Stomach (tissue), 9 donors: ENCODE measurements around the gene RFT1. TPM values are rescaled to one million over a fixed set of nuclear protein-coding genes. Genes with fewer than 3 reads are reported as not detected.

ENCODE experiments used
- DNase-seq, 2 donors: peaks; one replicate each; pipeline versions ENCODE4 v3.0.0 to v3.0.0-alpha.2; 2013 to 2019
- H3K27ac ChIP-seq, 5 donors: fragments of 200-600 bp in 4 of 5; sonication (generic) in 4 of 5; one replicate each; pipeline ENCODE4 v1.5.1; 2013 to 2019; ENCODE audit warnings: mild to moderate bottlenecking in 1 of 5, moderate library complexity in 1 of 5
- H3K27me3 ChIP-seq, 3 donors: fragments of 200-600 bp; sonication (generic); one replicate each; pipeline ENCODE4 v1.5.1; 2017 to 2019; ENCODE audit warnings: mixed run types in 1 of 3
- H3K36me3 ChIP-seq, 4 donors: fragments of 200-600 bp; sonication (generic); 1 replicate in 3 of 4; 2 replicates in 1 of 4; pipeline ENCODE4 v1.5.1; 2016 to 2019
- H3K4me1 ChIP-seq, 4 donors: fragments of 200-600 bp; sonication (generic); one replicate each; pipeline ENCODE4 v1.5.1; 2016 to 2019
- H3K4me3 ChIP-seq, 4 donors: fragments of 200-600 bp; sonication (generic) in 3 of 4; one replicate each; pipeline ENCODE4 v1.5.1; 2016 to 2019; ENCODE audit warnings: mild to moderate bottlenecking in 1 of 4
- H3K9me3 ChIP-seq, 4 donors: fragments of 200-600 bp; sonication (generic); one replicate each; pipeline ENCODE4 v1.5.1; 2016 to 2019
- CTCF ChIP-seq, 7 experiments: fragments of 450-650 bp in 4 of 7; fragments of 200-600 bp in 3 of 7; sonication (generic) in 3 of 7; IDR thresholded peaks; one replicate each; pipeline ENCODE4 v1.5.1; 2016 to 2019; ENCODE audit warnings: antibody characterized with exemption in 7 of 7, control low read depth in 2 of 7, mild to moderate bottlenecking in 1 of 7
- EP300 ChIP-seq: sonication (generic); formaldehyde crosslinking; IDR thresholded peaks from one replicate; pipeline ENCODE4 v1.6.1; 2017; ENCODE audit warnings: antibody characterized with exemption
- POLR2A ChIP-seq, 4 donors: fragments of 450-650 bp; IDR thresholded peaks; one replicate each; pipeline ENCODE4 v1.6.1; 2016; ENCODE audit warnings: antibody characterized with exemption in 4 of 4, control low read depth in 2 of 4, mild to moderate bottlenecking in 1 of 4, moderate library complexity in 1 of 4
- POLR2AphosphoS5 ChIP-seq, 3 donors: sonication (generic); formaldehyde crosslinking; IDR thresholded peaks; one replicate each; pipeline ENCODE4 v1.6.1; 2016; ENCODE audit warnings: antibody characterized with exemption in 3 of 3
- WGBS, 5 donors: extraction: QIAGEN DNeasy Blood & Tissue Kit in 3 of 5; methylation state at CpG; one replicate each; pipeline versions ENCODE4 v1.1.5 to v1.1.7; 2013 to 2018; 5-methylcytosine and 5-hydroxymethylcytosine counted together
- intact Hi-C: fragments of 100-400 bp; cut with DNase I; formaldehyde crosslinking; loops from one replicate; pipeline ENCODE4 v1.15.1; 2023; ENCODE audit warnings: low total_unique reads
- polyA plus RNA-seq, 3 donors: library from polyadenylated mRNA; stranded (reverse); fragments of 200-250 nt; gene quantifications; one replicate each; pipeline ENCODE4 v1.2.3, GENCODE V29; 2013
- total RNA-seq, 5 donors: library from RNA; depleted of rRNA; stranded (reverse); fragments of >200 nt; gene quantifications; one replicate each; pipeline versions ENCODE4 v1.1.0 to v1.2.3, GENCODE V29; 2014 to 2016
- donor health status: healthy with polysubstance abuse.
- donor health status: Bipolar disorder and iron deficiency.
- donor health status: healthy.

Gene RFT1
- total and polyA plus RNA-seq, 8 donors = 3.3 to 16.8 (median 7.6) TPM; not detected in 1

DNA sequence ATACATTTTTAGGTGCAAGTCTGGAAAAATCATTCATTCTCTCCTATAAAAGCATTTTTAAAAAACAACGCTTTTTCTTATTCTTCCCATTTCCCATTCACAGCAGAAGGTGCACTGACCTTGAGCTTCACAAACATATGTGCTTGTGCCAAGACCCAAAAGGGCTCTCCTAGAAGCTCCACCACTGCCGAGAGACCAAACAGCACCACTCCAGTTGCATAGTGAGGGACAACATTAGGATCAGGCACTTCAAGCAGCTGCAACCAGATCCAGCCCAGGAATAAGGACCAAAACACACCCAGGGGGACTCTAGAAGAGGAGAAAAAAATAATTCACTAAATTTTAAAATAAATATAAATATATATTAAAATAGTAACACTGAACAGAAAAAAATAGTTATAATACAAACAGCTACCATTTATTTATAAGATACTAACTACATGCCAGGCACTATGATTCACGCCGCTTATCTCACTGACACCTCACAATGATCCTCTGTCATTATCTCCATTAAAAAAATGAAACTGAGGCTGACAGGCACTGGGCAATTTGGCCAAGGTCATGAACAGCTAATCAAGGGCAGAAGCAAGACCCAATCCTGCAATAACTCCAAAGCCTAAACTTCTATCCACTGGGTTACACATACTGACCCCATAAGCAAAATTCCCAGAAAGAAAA, 7.8 kb downstream of the RFT1 start:
- Histone ChIP-seq H3K27ac (no peak overlapping the region), H3K27me3 (no peaks in the 10 kb centered on the region), H3K36me3 (peaks cover 70 to 97% (median 90%) of the 10 kb centered on the region in 4 donors), H3K4me3 (no peak overlapping the region), H3K4me1 (peaks cover 0 to 11% (median 4%) of the 10 kb centered on the region in 4 donors), H3K9me3 (no peaks in the 10 kb centered on the region)
- TF ChIP-seq POLR2AphosphoS5 (IDR thresholded peaks at IDR 0.05) (no peak), POLR2A (IDR thresholded peaks at IDR 0.05) (no peak), CTCF (IDR thresholded peaks at IDR 0.05) (no peak), EP300 (no peak)
- WGBS, 5 donors = 86 to 94% (median 87%) methylated on average over 4 of the region's 4 CpGs
- intact Hi-C loops = no loop called here
- no peak for DNase-seq

- peaks cover 74 to 100% (median 99%) of the 10 kb centered on the region in 4 donors for H3K36me3 ChIP-seq
- intact Hi-C loops = no loop called here
- WGBS, 5 donors = 31 to 50% (median 42%) methylated on average over 5 of the region's 5 CpGs
- no peak overlapping the region for H3K27ac ChIP-seq
- peaks cover 0 to 18% (median 7%) of the 10 kb centered on the region in 4 donors for H3K4me1 ChIP-seq
- no peaks in the 10 kb centered on the region for H3K27me3 ChIP-seq
- no peaks in the 10 kb centered on the region for H3K9me3 ChIP-seq
- DNase-seq = no peak
- TF ChIP-seq CTCF (IDR thresholded peaks at IDR 0.05) (no peak), EP300 (no peak), POLR2AphosphoS5 (IDR thresholded peaks at IDR 0.05) (no peak)
- H3K4me3 ChIP-seq = no peak overlapping the region
These were observed 9.9 kb downstream of the RFT1 start for GRCh38 chr3:53120336-53120735.

DNA sequence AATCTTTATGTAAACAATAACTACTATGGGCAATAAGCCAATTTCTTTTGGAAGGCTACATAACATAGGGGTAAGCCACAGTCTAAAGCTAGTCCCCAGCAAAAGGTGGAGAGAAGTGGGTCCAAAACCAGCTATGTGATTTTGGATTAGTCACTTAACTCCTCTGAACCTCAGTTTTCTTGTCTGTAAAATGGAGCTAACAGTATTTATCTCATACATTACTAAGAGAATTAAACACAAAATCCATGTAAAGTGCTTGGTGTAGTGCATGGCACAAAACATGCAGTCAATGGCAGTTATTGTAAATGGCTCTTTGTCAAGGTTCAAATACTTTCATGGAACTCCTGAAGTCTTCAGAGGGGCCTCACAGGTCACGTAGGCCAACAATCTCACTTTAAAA, 13.3 kb downstream of the RFT1 start:
- WGBS, 5 donors = 94 to 100% (median 97%) methylated on average over 1 of the region's 1 CpG
- Histone ChIP-seq H3K27ac (no peak overlapping the region), H3K9me3 (no peaks in the 10 kb centered on the region), H3K4me3 (no peak overlapping the region), H3K36me3 (peaks cover 48 to 80% (median 78%) of the 10 kb centered on the region in 4 donors), H3K4me1 (peaks cover 0 to 41% (median 23%) of the 10 kb centered on the region in 4 donors), H3K27me3 (no peaks in the 10 kb centered on the region)
- intact Hi-C loops = no loop called here
- no peak for TF ChIP-seq CTCF (IDR thresholded peaks at IDR 0.05)
- TF ChIP-seq EP300 = no peak
- TF ChIP-seq POLR2A (IDR thresholded peaks at IDR 0.05) = no peak
- TF ChIP-seq POLR2AphosphoS5 (IDR thresholded peaks at IDR 0.05) = no peak
- no peak for DNase-seq

DNA sequence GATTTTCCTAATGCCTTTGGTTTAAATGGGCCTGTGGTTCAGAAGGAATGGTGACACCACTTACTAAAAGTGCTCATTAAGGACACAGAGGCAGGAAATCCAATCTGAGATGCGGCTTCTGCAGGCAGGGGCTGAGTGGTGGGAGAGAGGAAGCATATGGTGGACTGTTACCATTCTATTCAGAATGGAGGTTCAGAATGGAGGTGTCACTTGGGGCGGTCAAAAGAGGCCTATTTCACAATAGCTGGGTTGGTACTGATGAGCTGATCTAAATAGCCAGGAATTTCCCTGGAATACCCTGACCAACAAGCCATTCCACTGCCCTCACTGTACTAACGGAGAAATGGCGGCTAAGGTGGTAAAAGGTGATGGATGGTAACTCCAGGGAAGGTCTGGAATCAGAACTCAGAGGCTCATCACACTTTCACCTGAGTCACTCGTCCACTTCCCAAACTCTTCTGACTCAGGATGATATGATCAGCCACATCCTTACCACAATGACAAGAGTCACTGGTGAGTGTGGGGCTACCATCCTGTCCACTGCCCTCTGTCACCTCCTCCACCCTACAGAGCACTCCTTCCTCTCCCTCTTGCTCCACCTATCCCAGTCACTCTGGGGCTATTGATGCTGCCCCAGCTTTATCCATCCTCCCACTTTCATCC, 15.7 kb downstream of the RFT1 start:
- DNase-seq = no peak
- Histone ChIP-seq H3K27ac (peak overlapping the region in 4 of 5 donors; percentile 35 to 75 (median 52)), H3K9me3 (no peaks in the 10 kb centered on the region), H3K4me3 (no peak overlapping the region), H3K27me3 (no peaks in the 10 kb centered on the region), H3K36me3 (peaks cover 31 to 70% (median 68%) of the 10 kb centered on the region in 4 donors), H3K4me1 (peaks cover 6 to 56% (median 25%) of the 10 kb centered on the region in 4 donors)
- no peak for TF ChIP-seq POLR2A (IDR thresholded peaks at IDR 0.05)
- no peak for TF ChIP-seq EP300
- TF ChIP-seq POLR2AphosphoS5 (IDR thresholded peaks at IDR 0.05) = no peak
- TF ChIP-seq CTCF (IDR thresholded peaks at IDR 0.05) = no peak
- WGBS, 5 donors = 77 to 94% (median 92%) methylated on average over 5 of the region's 5 CpGs
- intact Hi-C loops = no loop called here
